Measurements from ENCODE around the gene SPCS2.

- TF ChIP-seq MEF2A (IDR thresholded peaks at IDR 0.05; ENCODE audit: borderline replicate concordance, low read depth) (no peak), YY1 (IDR thresholded peaks at IDR 0.05; ENCODE audit: low read depth) (no peak), RFX5 (IDR thresholded peaks at IDR 0.05; ENCODE audit: low read length) (no peak), POLR2AphosphoS5 (IDR thresholded peaks at IDR 0.05; ENCODE audit: low read depth, low read length) (no peak), NRF1 (IDR thresholded peaks at IDR 0.05; ENCODE audit: low read depth, low read length) (no peak), FOXJ3 (CRISPR knock-in tag; IDR thresholded peaks at IDR 0.05) (no peak), PBX3 (IDR thresholded peaks at IDR 0.05) (no peak), CTCF (IDR thresholded peaks at IDR 0.05) (no peak)
Observed at GRCh38 chr11:75024068-75024449, 75.0 kb downstream of the SPCS2 start.
